NCI-H146 treated with DMSO at 0.1 percent for 48 hours (cell line): ENCODE measurements around the gene CCSER2.
"Not testable (repeated sequence)": the region's sequence is repeated elsewhere in the genome, so short reads cannot be mapped to it uniquely, and the experiment has no call there.

Source experiments
- DNase-seq: peaks from one replicate; lab custom pipeline; 2025; ENCODE audit not compliant: unreplicated experiment; lab: John Stamatoyannopoulos, UW

CCSER2 gene

GRCh38 chr10:84310470-84310869 lies 17.9 kb upstream of the CCSER2 start:
- DNase-seq, result no peak

GRCh38 chr10:84311576-84311975 lies 16.8 kb upstream of the CCSER2 start:
- DNase-seq, result no peak

GRCh38 chr10:84312816-84313215 lies 15.6 kb upstream of the CCSER2 start:
- DNase-seq, result no peak

DNA sequence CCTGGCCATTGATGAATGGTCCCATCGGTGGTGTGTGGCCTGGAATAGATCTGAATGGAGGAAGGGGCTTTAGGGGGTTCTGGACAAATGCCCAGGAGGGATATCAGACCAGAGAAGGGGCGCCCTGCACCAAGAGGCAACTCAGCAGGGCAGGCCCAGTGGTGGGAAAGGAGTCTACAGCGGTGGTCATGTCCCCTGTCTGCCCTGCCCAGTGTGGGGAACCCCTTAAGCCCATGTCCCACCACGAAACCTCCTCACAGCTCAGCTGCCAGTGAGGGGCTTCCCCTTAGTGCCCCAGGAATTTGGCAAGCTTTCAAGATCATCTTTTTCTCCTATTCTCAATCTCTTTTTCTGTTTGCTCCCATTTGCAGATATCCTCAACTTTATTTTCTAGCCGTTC lies 14.1 kb upstream of the CCSER2 start:
- DNase-seq, result no peak

- DNase-seq, result no peak
Observed at GRCh38 chr10:84317174-84317573, 11.2 kb upstream of the CCSER2 start.

GRCh38 chr10:84321902-84322301 lies 6.5 kb upstream of the CCSER2 start:
- no peak for DNase-seq

DNA sequence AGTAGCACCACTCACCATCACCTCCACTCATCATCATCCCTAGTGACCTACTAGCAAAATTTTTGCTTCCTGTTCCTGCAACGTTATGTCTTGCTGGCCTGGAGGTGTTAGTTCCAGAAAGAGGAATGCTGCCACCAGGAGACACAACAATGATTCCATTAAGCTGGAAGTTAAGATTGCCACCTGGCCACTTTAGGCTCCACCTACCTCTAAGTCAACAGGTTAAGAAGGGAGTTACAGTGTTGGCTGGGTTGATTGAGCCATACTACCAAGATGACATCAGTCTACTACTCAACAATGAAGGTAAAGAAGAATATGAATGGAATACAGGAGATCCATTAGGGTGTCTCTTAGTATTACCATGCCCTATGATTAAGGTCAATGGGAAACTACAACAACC lies 4.8 kb upstream of the CCSER2 start:
- DNase-seq, result not testable (repeated sequence)

DNA sequence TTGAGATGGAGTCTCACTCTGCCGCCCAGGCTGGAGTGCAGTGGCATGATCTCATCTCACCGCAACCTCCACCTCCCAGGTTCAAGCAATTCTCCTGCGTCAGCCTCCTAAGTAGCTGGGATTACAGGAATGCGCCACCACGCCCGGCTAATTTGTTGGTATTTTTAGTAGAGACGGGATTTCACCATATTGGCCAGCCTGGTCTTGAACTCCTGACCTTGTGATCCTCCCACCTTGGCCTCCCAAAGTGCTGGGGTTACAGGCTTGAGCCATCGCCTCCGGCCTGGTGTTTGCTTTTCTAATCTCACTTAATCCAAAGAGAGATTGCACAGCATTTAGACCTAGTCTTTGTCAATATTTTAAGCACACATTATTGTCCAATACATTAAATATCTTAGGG lies 1.4 kb upstream of the CCSER2 start:
- not testable (repeated sequence) for DNase-seq

DNA sequence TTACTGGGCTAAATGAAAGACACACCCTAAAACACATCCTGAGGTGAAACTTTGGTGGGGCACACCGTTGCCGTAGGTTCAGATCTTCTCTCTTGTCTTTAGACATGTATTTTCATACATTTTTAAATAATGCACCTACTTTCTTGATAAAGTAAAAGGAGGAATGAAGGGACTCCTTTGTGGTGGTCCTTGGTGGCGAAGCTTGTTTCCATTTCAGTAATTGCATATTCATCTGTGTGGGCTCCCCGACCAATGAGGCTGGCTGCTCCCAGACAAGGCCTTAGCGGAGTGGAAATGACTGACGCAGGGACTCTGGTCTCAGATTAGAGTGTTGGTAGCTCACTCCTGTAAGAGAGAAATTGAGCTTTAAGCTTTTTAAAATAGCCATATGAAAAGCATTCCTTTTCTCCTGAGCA lies 815 bp downstream of the CCSER2 start:
- DNase-seq, result peak; percentile 15

DNA sequence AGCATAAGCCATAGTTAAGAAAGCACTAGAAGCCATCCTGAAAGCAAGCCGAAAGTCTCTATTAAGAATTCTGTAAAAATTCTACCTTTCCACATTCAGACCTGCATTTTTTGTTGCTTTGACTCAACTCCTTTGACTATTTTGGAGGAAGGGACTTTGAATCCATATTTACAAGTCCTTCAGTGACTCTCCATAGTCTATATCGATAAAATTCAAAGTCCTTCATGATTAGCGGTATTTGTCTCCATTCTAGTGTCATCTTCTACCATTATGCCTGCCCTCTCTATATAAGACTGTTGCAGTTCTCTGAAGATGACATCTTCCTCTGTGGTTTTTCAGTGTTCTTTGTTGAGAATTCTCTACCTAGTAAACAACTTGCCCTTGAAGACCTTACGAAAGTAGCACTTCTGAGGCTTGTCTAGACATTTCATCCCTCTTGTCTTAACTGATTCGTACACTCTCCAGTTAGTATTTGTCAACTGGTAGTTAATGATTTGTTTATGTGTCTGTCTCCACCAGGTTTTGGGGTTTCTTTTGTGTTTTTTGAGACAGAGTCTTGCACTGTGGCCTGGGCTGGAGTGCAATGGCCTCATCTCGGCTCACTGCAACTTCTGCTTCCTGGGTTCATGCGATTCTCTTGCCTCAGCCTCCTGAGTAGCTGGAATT lies 1.7 kb downstream of the CCSER2 start:
- no peak for DNase-seq

DNA sequence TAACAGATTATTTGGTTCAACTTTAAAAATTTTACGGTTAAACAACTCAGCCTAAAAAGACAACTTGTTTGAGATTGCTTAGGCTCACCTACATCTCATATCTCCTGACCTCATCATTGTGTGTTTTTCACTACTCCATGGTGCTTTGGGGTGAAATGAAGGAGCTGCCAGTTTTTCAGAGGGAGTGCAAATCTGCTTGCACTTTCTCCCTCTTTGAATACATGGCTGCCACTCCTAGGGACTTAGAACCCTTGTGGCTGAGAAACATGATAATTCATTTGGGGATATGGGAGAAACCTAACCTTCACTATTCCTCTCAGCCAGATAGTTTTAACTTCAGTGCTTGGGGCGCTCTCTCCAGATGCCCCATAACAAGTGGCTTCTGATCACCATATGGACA lies 2.7 kb downstream of the CCSER2 start:
- DNase-seq, result peak; percentile 4

DNA sequence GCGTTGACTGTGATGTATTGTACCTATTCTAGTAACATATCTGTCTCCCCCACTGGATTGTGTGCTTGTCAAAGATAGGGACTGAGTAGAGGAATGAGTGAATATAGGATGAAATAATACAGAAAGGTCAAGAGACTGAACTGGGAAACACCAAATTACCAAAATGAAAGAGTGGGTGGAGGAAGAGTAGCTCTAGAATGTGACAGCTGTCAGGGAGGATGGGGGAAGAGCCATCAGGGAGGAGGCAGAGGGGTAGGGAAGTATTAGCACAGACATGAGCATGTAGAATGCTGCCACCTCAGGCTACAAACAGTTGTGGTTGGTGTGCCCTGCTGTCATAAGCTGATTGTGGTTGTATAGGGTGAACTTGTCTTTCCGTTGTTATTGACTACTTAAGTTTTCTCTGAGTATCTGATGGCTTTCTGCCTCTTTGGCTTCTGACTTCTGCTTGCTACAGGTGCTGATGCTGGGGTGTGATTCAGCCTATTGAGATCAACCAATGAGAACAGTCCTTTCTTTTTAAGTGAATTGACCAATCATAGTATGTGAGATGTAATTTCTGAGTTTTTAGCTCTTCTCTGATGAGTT lies 5.6 kb downstream of the CCSER2 start:
- no peak for DNase-seq

- DNase-seq, result no peak
Observed at GRCh38 chr10:84334811-84335210, 6.4 kb downstream of the CCSER2 start.

DNA sequence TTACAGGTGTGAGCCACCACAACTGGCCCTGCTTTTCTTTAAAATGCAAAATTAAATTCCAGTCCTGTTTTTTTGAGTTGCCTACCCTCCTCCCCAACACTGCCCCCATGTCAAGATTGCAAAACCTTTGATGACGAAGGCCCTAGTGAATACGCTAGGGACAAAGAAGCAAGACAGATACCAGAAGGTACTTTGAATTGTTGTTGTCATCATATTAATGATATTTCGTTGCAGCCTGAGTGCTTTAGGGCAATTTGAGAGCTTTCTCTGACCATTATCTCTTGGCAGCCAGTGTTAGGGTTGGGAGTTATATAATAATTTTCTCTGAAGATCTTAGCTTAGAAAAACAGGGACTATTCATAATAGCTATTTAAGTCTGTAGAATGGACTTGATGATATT lies 7.1 kb downstream of the CCSER2 start:
- DNase-seq, result no peak

DNA sequence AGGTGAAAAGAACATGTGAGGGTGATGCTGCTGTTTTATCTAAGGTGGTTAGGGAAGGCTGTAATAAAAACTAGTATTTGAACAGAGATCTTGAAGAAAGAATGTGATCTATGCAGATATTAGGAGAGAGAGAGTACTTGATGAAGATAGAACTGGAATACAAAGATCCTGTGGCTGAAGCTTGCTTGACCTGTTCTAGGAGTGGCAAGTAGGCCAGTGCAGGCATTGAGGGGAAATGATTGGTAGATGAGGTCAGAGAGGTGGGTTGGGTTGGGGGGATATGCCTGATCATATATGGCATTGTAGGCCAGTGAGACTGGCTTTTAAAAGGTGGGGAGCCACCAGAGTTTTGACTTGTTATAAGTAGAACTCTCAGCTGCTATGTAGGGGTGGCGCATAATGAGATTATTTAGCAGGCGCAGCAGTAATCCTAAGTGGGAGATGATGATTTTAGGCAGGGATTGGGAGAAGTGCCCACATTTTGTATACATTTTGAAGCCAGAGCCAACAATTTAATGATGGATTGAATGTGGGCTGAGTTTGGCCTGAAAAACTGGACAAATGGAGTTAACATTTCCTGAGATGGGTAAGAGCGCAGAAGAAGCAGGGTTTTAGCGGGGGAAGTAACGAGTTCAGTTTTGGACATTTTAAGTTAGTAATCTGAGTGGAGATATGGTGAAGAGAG lies 8.2 kb downstream of the CCSER2 start:
- DNase-seq, result no peak

- DNase-seq, result no peak
Observed at GRCh38 chr10:84337199-84337598, 8.8 kb downstream of the CCSER2 start.

DNA sequence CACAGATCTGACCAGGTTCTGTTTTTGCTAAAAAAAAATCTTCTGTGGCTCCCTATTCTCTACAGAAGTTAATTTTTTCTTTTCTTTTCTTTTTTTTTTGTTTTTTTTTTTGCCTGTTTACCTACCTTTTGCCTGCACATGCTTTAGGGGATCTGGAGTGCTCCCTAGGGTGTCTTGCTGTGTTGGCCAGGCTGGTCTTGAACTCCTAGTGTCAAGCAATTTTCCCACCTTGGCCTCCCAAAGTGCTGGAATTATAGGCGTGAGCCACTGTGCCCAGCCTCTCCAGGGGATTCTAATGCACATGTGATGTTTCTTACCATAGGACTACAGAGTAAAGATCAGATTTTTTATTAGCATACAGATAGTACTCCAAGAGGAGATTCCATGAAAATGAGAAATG lies 10.6 kb downstream of the CCSER2 start:
- DNase-seq, result no peak

DNA sequence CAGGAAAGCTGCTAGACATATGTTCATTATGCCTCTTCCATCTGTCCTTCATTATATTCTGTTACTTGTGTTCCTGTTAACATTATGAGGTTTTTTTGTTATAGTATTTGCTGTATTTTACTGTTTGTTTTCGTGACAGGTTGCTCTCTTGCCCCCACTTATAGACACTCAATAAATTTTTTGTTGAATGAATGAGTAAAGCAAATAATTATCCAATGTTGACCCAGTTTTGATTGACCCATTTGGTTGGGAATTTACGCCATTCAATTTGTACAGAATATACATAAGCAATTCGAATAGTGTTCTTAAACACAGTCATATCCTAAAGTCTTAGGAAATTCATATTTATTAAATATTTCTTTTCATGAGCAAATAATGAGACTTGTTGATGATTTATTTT lies 11.8 kb downstream of the CCSER2 start:
- peak; percentile 74 for DNase-seq

DNA sequence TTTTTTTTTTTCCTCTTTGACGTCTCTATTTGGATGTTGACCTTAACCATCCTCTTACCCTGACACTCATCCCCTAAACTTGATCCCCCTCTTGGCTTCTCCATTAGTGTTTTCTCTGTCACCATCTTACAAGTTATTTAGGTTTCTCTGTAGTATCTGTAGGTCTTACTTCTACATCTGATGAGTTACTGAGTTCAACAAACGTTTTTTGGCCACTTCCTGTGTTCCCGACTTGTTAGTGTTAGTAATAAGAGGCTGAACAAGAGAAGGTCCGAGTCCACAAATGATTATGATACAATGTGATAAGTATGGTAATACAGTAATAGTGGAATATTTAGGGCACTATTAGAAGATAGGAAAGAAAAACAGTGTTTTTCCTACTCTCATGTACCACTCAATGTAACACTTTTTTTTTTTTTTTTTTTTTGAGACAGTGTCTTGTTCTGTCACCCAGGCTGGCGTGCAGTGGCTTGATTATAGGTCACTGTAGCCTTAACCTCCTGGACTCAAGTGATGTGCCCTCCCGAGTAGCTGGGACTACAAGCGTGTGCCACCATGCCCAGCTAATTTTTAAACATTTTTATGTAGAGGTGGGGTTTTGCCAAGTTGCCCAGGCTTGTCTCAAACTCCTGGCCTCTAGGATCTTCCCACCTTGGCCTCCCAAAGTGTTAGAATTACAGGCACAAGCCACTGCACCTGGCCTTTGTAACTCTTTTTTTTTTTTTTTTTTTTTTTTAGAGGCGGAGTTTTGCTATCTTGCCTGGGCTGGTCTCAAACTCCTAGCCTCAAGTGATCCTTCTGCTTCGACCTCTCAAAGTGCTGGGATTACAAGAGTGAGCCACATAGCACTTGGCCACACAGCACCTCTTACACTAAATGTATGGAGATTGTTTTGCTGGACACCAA lies 12.5 kb downstream of the CCSER2 start:
- no peak for DNase-seq

GRCh38 chr10:84341538-84341856 lies 13.1 kb downstream of the CCSER2 start:
- DNase-seq, result peak; percentile 19

DNA sequence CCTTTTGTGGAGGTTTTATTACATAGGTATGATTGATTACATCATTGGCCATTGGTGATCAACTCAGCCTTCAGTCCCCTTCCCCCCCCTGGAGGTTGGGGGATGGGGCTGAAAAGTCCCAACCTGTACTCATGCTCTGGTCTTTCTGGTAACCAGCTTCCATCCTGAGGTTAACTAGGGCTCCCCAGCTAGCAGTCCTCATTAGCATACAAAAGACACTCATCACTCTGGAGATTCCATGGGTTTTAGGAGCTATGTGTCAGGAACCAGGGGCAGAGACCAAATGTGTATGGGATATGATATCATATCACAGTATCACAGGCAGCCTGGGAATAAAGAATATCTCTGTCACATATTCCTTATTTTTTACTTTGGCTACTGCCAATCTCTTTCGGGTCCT lies 13.6 kb downstream of the CCSER2 start:
- no peak for DNase-seq

DNA sequence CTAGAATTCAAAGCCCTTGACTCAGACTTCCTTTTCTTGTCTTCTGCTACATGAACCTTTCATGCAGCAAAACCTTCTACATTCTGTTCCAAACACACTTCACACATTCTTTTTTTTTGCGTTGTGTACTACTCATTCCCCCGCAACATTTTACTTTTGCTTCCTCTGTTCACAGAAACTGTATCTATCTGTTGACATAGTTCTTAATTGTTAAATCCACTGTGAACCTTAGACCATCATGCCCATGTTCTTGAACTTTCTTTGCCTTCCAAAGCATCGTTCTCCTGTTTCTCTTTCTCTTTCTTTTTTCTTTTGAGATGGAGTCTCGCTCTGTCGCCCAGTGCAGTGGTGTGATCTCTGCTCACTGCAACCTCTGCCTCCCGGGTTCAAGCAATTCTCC lies 14.2 kb downstream of the CCSER2 start:
- DNase-seq, result no peak
